KBM-7 (cell line): ENCODE data around the gene RADIL.
"Not testable (repeated sequence)": the region's sequence is repeated elsewhere in the genome, so short reads cannot be mapped to it uniquely, and the experiment has no call there.

Source experiments
- DNase-seq: peaks from one replicate; pipeline ENCODE4 v3.0.0-alpha.2; 2015
- in situ Hi-C: fragments of 300-500 bp; cut with MboI; formaldehyde crosslinking; loops from 2 replicates; pipeline ENCODE4 v1.14.3; 2020; ENCODE audit warnings: low sequenced_read_pairs, low pct_unique_long_range_greater_than_20kb, mixed read lengths

The RADIL gene

GRCh38 chr7:4800926-4801838 is 82.3 kb downstream of the RADIL start:
- in situ Hi-C loops = loop anchor here (25.0 kb wide), 1 partner anchor 286 kb away; no protein-coding TSS in a partner anchor
- DNase-seq = no peak

GRCh38 chr7:4800487-4800886 is 83.0 kb downstream of the RADIL start:
- in situ Hi-C loops = loop anchor here (25.0 kb wide), 1 partner anchor 287 kb away; no protein-coding TSS in a partner anchor
- no peak for DNase-seq

- in situ Hi-C loops = loop anchor here (25.0 kb wide), 1 partner anchor 288 kb away; no protein-coding TSS in a partner anchor
- DNase-seq = no peak
Observed at GRCh38 chr7:4799508-4800268, 83.8 kb downstream of the RADIL start.

- in situ Hi-C loops = no loop called here
- no peak for DNase-seq
Observed at GRCh38 chr7:4798706-4799235, 84.7 kb downstream of the RADIL start.

GRCh38 chr7:4797858-4798705 is 85.4 kb downstream of the RADIL start:
- peak; percentile 85 for DNase-seq
- in situ Hi-C loops = no loop called here

GRCh38 chr7:4796453-4796852 is 87.1 kb downstream of the RADIL start:
- in situ Hi-C loops = no loop called here
- no peak for DNase-seq

- DNase-seq = peak; percentile 37
- in situ Hi-C loops = no loop called here
Observed at GRCh38 chr7:4794591-4795350, 88.7 kb downstream of the RADIL start.

- DNase-seq, in situ Hi-C loops: not testable (repeated sequence)
Observed at GRCh38 chr7:4794171-4794570, 89.3 kb downstream of the RADIL start.

GRCh38 chr7:4793385-4793993 is 90.0 kb downstream of the RADIL start:
- in situ Hi-C loops, DNase-seq: not testable (repeated sequence)

- DNase-seq = no peak
- in situ Hi-C loops = no loop called here
Observed at GRCh38 chr7:4792537-4793126, 90.9 kb downstream of the RADIL start.

GRCh38 chr7:4791738-4792536 is 91.6 kb downstream of the RADIL start:
- no peak for DNase-seq
- in situ Hi-C loops = no loop called here

GRCh38 chr7:4791101-4791737 is 92.3 kb downstream of the RADIL start:
- DNase-seq = no peak
- in situ Hi-C loops = no loop called here

GRCh38 chr7:4790516-4790991 is 93.0 kb downstream of the RADIL start:
- in situ Hi-C loops = no loop called here
- no peak for DNase-seq

- in situ Hi-C loops = no loop called here
- DNase-seq = no peak
Observed at GRCh38 chr7:4790078-4790465, 93.4 kb downstream of the RADIL start.

GRCh38 chr7:4789194-4790077 is 94.1 kb downstream of the RADIL start:
- in situ Hi-C loops = no loop called here
- DNase-seq = no peak
